CD4-positive, alpha-beta T cell (primary cell): ENCODE results near the gene GNA12. TPM values are rescaled to one million over a fixed set of nuclear protein-coding genes. Genes with fewer than 3 reads are reported as not detected.
A peak's percentile ranks its signal among the peaks of the same experiment; 100 is the strongest.

Experiments
- ATAC-seq: fragments of 200-7000 bp; cut with Tn5 transposase; one replicate; pipeline ENCODE4 v1.10.0; 2022; ENCODE audit warnings: mild to moderate bottlenecking; ENCODE audit not compliant: poor library complexity
- CTCF ChIA-PET: fragments of 350-600 bp; sonication (Branson Sonifier 250); formaldehyde crosslinking; loops from one replicate; lab custom pipeline; 2021; ENCODE audit warnings: antibody characterized with exemption, inconsistent platforms; lab: Charles Lee
- POLR2A ChIA-PET: fragments of 350-600 bp; sonication (Branson Sonifier 250); formaldehyde crosslinking; loops from one replicate; lab custom pipeline; 2021; ENCODE audit warnings: antibody characterized with exemption, inconsistent platforms; lab: Charles Lee
- DNase-seq, 14 experiments: peaks; one replicate each; pipeline ENCODE4 v3.0.0-alpha.2; 2013 to 2020; ENCODE audit warnings: mixed read lengths in 2 of 14
- H3K27ac ChIP-seq, 2 donors: one replicate each; pipeline versions ENCODE4 v1.5.1 to v1.7.0; 2013; ENCODE audit warnings: low read length in 2 of 2, low read depth in 1 of 2, mild to moderate bottlenecking in 1 of 2
- H3K27me3 ChIP-seq, 2 experiments: 1 replicate in 1 of 2; 2 replicates in 1 of 2; pipeline versions ENCODE4 v1.6.1 to v1.7.0; 2013; ENCODE audit warnings: low read length in 2 of 2, control low read depth in 1 of 2, mild to moderate bottlenecking in 1 of 2, moderate library complexity in 1 of 2; ENCODE audit not compliant: insufficient read depth in 2 of 2, control insufficient read depth in 1 of 2
- H3K36me3 ChIP-seq: one replicate; pipeline ENCODE4 v1.6.1; 2013; ENCODE audit warnings: low read length, control low read depth; ENCODE audit not compliant: insufficient read depth
- H3K4me1 ChIP-seq: one replicate; pipeline ENCODE4 v1.6.1; 2013; ENCODE audit warnings: low read length, control low read depth; ENCODE audit not compliant: insufficient read depth
- H3K4me3 ChIP-seq: one replicate; pipeline ENCODE4 v1.5.1; 2013; ENCODE audit warnings: mild to moderate bottlenecking, low read length, moderate library complexity
- H3K9me3 ChIP-seq, 2 experiments: 1 replicate in 1 of 2; 2 replicates in 1 of 2; pipeline versions ENCODE4 v1.6.1 to v1.7.0; 2013; ENCODE audit warnings: low read length in 2 of 2, mild to moderate bottlenecking in 2 of 2, control low read depth in 1 of 2, moderate library complexity in 1 of 2; ENCODE audit not compliant: control insufficient read depth in 1 of 2, insufficient read depth in 1 of 2
- H3K27ac Mint-ChIP-seq: one replicate; pipeline ENCODE4 v1.8.0; 2020; ENCODE audit warnings: mixed read lengths
- H3K27me3 Mint-ChIP-seq: one replicate; pipeline ENCODE4 v1.8.0; 2021; ENCODE audit warnings: mixed read lengths
- H3K36me3 Mint-ChIP-seq: one replicate; pipeline ENCODE4 v1.8.0; 2021; ENCODE audit warnings: low read depth, mixed read lengths
- H3K4me1 Mint-ChIP-seq: one replicate; pipeline ENCODE4 v1.8.0; 2021; ENCODE audit warnings: low read depth, mixed read lengths
- H3K4me3 Mint-ChIP-seq: one replicate; pipeline ENCODE4 v1.8.0; 2020; ENCODE audit warnings: mild to moderate bottlenecking, mixed read lengths
- H3K9me3 Mint-ChIP-seq: one replicate; pipeline ENCODE4 v1.8.0; 2020; ENCODE audit warnings: mixed read lengths
- CTCF ChIP-seq: fragments of 200-600 bp; IDR thresholded peaks from one replicate; pipeline ENCODE4 v1.8.0; 2022; ENCODE audit warnings: antibody characterized with exemption, mild to moderate bottlenecking
- intact Hi-C, 2 experiments: fragments of 100-400 bp; cut with DNase I in 1 of 2; cut with micrococcal nuclease in 1 of 2; formaldehyde crosslinking; loops; one replicate each; pipeline versions ENCODE4 v1.15.1 to v1.9.0; 2023 to 2025; cut with DNase I, micrococcal nuclease
- total RNA-seq, 174 experiments: library from RNA in 2 of 174; stranded (reverse) in 2 of 174; gene quantifications; one replicate each; pipeline ENCODE4 v1.2.3 and lab custom pipeline; 2021 to 2026

GNA12 gene
- total RNA-seq, 2 experiments from 2014 or later = 16.0 to 16.1 TPM

DNA sequence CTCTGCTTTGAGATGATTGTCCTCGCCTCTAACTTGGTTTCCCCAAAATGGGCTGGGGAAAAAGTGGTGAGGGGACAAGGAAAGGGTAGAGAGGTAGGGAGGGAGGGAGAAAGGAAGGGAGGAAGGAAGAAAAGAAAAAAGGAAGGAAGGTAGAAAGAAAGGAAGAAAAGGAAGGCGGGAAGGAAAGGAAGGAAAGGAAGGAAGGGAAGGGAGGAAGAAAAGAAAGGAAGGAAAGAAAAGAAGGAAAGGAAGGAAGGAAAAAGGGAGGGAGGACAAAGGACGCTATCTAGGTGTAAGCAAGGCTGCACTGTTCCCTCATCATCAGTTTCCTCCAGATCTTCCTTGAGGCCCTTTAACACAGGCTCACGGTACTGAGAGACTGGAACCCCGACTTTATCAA lies 2.2 kb downstream of the GNA12 start:
- no peaks in the 10 kb centered on the region for H3K36me3 ChIP-seq
- Mint-ChIP-seq H3K4me1 (peaks cover 66% of the 10 kb centered on the region), H3K36me3 (peaks cover 26% of the 10 kb centered on the region), H3K4me3 (no peak overlapping the region), H3K27me3 (no peaks in the 10 kb centered on the region), H3K27ac (no peak overlapping the region), H3K9me3 (no peaks in the 10 kb centered on the region)
- ATAC-seq = no peak
- TF ChIP-seq CTCF = no peak
- H3K4me3 ChIP-seq = no peak overlapping the region
- no peaks in the 10 kb centered on the region for H3K27me3 ChIP-seq
- no peaks in the 10 kb centered on the region for H3K9me3 ChIP-seq
- DNase-seq = no peak
- intact Hi-C loops = loop anchor here in 1 of 2 experiments (5.0 to 10.0 kb wide), 3 partner anchors 463 to 1967 kb away; partner anchors contain the start of genes GET4, PSMG3 and SDK1
- H3K4me1 ChIP-seq = peaks cover 20% of the 10 kb centered on the region
- ChIA-PET POLR2A (no interaction called here), CTCF (no interaction called here)
- H3K27ac ChIP-seq = no peak overlapping the region

DNA sequence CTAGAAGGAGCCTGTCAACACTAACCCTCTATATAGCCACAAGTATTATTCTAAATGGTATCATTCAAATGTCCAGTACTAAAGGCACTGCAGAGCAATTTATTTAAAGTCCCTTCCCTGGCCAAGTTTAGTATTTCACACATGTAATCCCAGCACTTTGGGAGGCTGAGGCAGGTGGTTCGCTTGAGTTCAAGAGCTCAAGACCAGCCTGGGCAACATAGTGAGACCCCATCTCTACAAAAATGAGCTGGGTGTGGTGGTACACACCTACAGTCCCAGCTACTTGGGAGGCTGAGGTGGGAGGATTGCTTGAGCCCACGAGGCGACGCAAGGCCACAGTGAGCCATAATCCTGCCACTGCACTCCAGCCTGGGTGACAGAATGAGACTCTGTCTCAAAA lies 3.6 kb downstream of the GNA12 start:
- ATAC-seq (no peak), DNase-seq (no peak)
- ChIA-PET CTCF (interaction anchor here (0.7 kb wide), 1 partner anchor 81 kb away, joined by 3 read pairs; no protein-coding TSS in a partner anchor), POLR2A (no interaction called here)
- Histone ChIP-seq H3K36me3 (no peaks in the 10 kb centered on the region), H3K27me3 (no peaks in the 10 kb centered on the region), H3K27ac (no peak overlapping the region), H3K9me3 (no peaks in the 10 kb centered on the region), H3K4me1 (peaks cover 20% of the 10 kb centered on the region), H3K4me3 (no peak overlapping the region)
- Mint-ChIP-seq H3K9me3 (no peaks in the 10 kb centered on the region), H3K27me3 (no peaks in the 10 kb centered on the region), H3K4me3 (peak overlapping the region; percentile 38), H3K4me1 (peaks cover 74% of the 10 kb centered on the region), H3K36me3 (peaks cover 35% of the 10 kb centered on the region), H3K27ac (no peak overlapping the region)
- TF ChIP-seq CTCF = no peak
- intact Hi-C loops = loop anchor here in 1 of 2 experiments (5.0 to 10.0 kb wide), 3 partner anchors 464 to 1966 kb away; partner anchors contain the start of genes GET4, PSMG3 and SDK1

DNA sequence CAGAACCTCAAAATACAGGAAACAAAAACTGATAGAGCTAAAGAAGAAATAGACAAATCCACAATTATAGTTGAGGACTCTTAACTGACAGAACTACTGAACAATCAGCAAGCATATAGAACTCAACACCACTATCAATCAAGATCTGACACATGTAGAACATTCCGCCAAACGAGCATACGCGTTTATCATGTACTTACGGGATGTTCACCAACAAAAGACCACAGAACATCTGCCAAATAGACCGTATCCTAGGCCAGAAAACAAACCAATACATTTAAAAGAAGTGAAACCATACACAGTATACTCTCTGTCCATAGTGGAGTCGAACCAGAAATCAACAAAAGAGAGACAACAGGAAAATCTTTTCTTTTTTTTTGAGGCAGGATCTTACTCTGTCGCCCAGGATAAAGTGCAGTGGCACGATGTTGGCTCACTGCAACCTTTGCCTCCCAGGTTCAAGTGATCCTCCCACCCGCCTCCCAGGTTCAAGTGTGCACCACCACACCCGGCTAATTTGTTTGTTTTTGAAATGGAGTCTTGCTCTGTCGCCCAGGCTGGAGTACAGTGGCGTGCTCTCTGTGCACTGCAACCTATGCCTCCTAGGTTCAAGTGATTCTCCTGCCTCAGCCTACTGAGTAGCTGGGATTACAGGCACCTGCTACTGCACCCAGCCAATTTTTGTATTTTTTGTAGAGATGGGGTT lies 5.1 kb downstream of the GNA12 start:
- no peak for DNase-seq
- CTCF ChIA-PET = no interaction called here

More for the DNA sequence above, 5.1 kb downstream of the GNA12 start:
- no peak overlapping the region for H3K27ac Mint-ChIP-seq
- H3K9me3 ChIP-seq = no peaks in the 10 kb centered on the region
- no peaks in the 10 kb centered on the region for H3K9me3 Mint-ChIP-seq
- TF ChIP-seq CTCF = no peak
- H3K27me3 Mint-ChIP-seq = no peaks in the 10 kb centered on the region
- peaks cover 12% of the 10 kb centered on the region for H3K36me3 ChIP-seq
- peaks cover 45% of the 10 kb centered on the region for H3K36me3 Mint-ChIP-seq
- H3K27ac ChIP-seq = no peak overlapping the region
- ATAC-seq = no peak
- no peaks in the 10 kb centered on the region for H3K27me3 ChIP-seq
- peaks cover 64% of the 10 kb centered on the region for H3K4me1 Mint-ChIP-seq
- no peak overlapping the region for H3K4me3 ChIP-seq
- POLR2A ChIA-PET = no interaction called here
- H3K4me1 ChIP-seq = peaks cover 12% of the 10 kb centered on the region
- intact Hi-C loops = no loop called here
- H3K4me3 Mint-ChIP-seq = peak overlapping the region; percentile 31
